ENCODE results near the gene CEP112.

DNA sequence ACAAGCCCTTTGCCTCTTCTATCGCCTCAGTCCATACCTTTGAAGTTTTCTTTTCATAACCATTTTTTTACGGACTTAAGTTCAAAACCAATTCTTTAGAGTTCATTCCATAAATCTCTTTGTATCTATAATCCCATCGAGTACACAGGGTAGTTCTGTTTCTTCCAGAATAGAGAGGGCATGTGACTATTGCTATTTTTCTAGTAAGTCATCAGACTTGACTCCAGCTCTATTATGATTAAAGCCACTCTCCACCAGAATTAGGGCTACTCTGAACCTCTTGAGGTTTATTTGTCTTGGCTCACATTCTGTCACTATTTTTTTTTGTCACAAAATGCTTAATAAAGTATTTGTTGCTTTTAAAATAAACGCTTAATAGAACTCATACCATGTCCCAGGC lies 438.6 kb downstream of the CEP112 start:
- TF ChIP-seq, protein P1, sequence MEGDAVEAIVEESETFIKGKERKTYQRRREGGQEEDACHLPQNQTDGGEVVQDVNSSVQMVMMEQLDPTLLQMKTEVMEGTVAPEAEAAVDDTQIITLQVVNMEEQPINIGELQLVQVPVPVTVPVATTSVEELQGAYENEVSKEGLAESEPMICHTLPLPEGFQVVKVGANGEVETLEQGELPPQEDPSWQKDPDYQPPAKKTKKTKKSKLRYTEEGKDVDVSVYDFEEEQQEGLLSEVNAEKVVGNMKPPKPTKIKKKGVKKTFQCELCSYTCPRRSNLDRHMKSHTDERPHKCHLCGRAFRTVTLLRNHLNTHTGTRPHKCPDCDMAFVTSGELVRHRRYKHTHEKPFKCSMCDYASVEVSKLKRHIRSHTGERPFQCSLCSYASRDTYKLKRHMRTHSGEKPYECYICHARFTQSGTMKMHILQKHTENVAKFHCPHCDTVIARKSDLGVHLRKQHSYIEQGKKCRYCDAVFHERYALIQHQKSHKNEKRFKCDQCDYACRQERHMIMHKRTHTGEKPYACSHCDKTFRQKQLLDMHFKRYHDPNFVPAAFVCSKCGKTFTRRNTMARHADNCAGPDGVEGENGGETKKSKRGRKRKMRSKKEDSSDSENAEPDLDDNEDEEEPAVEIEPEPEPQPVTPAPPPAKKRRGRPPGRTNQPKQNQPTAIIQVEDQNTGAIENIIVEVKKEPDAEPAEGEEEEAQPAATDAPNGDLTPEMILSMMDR (conservative IDR thresholded peaks at IDR 0.05 in 1 of 2, IDR thresholded peaks at IDR 0.05 in 1 of 2; ENCODE audit: low read depth in 1 of 2, low read length in 2 of 2): no peak
- no peak for TF ChIP-seq EZH2 (IDR thresholded peaks at IDR 0.05; ENCODE audit: low read length, missing control alignments)

Measured in fibroblast of lung (primary cell).